ENCODE results near the gene PTPRN2. TPM values are rescaled to one million over a fixed set of nuclear protein-coding genes. Genes with fewer than 3 reads are reported as not detected.

PTPRN2 gene
- total RNA-seq, 2 experiments from 2014 or later: 0.46 to 0.51 TPM

- ATAC-seq (no peak), DNase-seq (no peak)
- Mint-ChIP-seq H3K36me3 (ENCODE audit: low read depth) (no peaks in the 10 kb centered on the region), H3K27me3 (no peaks in the 10 kb centered on the region), H3K4me1 (peaks cover 16% of the 10 kb centered on the region), H3K9me3 (ENCODE audit: low read depth) (peaks cover 3% of the 10 kb centered on the region), H3K27ac (no peak overlapping the region), H3K4me3 (no peak overlapping the region)
- POLR2A ChIA-PET: interaction anchor here (0.6 kb wide), 1 partner anchor 662 kb away, joined by 3 read pairs; no protein-coding TSS in a partner anchor
- CTCF ChIA-PET: no interaction called here
- intact Hi-C loops (cut with DNase I, micrococcal nuclease): no loop called here
Measured at GRCh38 chr7:157888579-157888978, 699.0 kb downstream of the PTPRN2 start.

GRCh38 chr7:157887400-157887799 is 700.2 kb downstream of the PTPRN2 start:
- no peak for ATAC-seq
- Mint-ChIP-seq H3K27ac (no peak overlapping the region), H3K4me1 (peaks cover 16% of the 10 kb centered on the region), H3K27me3 (no peaks in the 10 kb centered on the region), H3K36me3 (ENCODE audit: low read depth) (no peaks in the 10 kb centered on the region), H3K4me3 (no peak overlapping the region), H3K9me3 (ENCODE audit: low read depth) (peaks cover 3% of the 10 kb centered on the region)
- CTCF ChIA-PET: no interaction called here
- intact Hi-C loops (cut with DNase I, micrococcal nuclease): no loop called here
- no peak for DNase-seq
- POLR2A ChIA-PET: no interaction called here

- no peak for ATAC-seq
- no peak for DNase-seq
- peaks cover 16% of the 10 kb centered on the region for H3K4me1 Mint-ChIP-seq
- intact Hi-C loops (cut with DNase I, micrococcal nuclease): no loop called here
- peaks cover 3% of the 10 kb centered on the region for H3K9me3 Mint-ChIP-seq (ENCODE audit: low read depth)
- H3K27ac Mint-ChIP-seq: no peak overlapping the region
- no peaks in the 10 kb centered on the region for H3K36me3 Mint-ChIP-seq (ENCODE audit: low read depth)
- ChIA-PET POLR2A (no interaction called here), CTCF (no interaction called here)
- H3K27me3 Mint-ChIP-seq: no peaks in the 10 kb centered on the region
- H3K4me3 Mint-ChIP-seq: no peak overlapping the region
Measured at GRCh38 chr7:157886711-157887110, 700.9 kb downstream of the PTPRN2 start.

GRCh38 chr7:157886266-157886665 is 701.4 kb downstream of the PTPRN2 start:
- no peak overlapping the region for H3K27ac Mint-ChIP-seq
- H3K36me3 Mint-ChIP-seq (ENCODE audit: low read depth): peaks cover 1% of the 10 kb centered on the region
- peaks cover 15% of the 10 kb centered on the region for H3K4me1 Mint-ChIP-seq
- no peaks in the 10 kb centered on the region for H3K27me3 Mint-ChIP-seq
- H3K4me3 Mint-ChIP-seq: no peak overlapping the region
- POLR2A ChIA-PET: no interaction called here
- CTCF ChIA-PET: no interaction called here
- ATAC-seq: no peak
- DNase-seq: no peak
- H3K9me3 Mint-ChIP-seq (ENCODE audit: low read depth): peaks cover 3% of the 10 kb centered on the region
- intact Hi-C loops (cut with DNase I, micrococcal nuclease): no loop called here

- ChIA-PET POLR2A (no interaction called here), CTCF (no interaction called here)
- Mint-ChIP-seq H3K4me3 (no peak overlapping the region), H3K9me3 (ENCODE audit: low read depth) (peaks cover 9% of the 10 kb centered on the region), H3K27ac (no peak overlapping the region), H3K27me3 (no peaks in the 10 kb centered on the region), H3K36me3 (ENCODE audit: low read depth) (peaks cover 8% of the 10 kb centered on the region), H3K4me1 (peaks cover 15% of the 10 kb centered on the region)
- intact Hi-C loops (cut with DNase I, micrococcal nuclease): no loop called here
- no peak for DNase-seq
- no peak for ATAC-seq
Measured at GRCh38 chr7:157885140-157885539, 702.5 kb downstream of the PTPRN2 start.

GRCh38 chr7:157884461-157885062 is 703.1 kb downstream of the PTPRN2 start:
- Mint-ChIP-seq H3K9me3 (ENCODE audit: low read depth) (peaks cover 11% of the 10 kb centered on the region), H3K27me3 (no peaks in the 10 kb centered on the region), H3K4me3 (no peak overlapping the region), H3K36me3 (ENCODE audit: low read depth) (peaks cover 8% of the 10 kb centered on the region), H3K27ac (no peak overlapping the region), H3K4me1 (peaks cover 11% of the 10 kb centered on the region)
- CTCF ChIA-PET: no interaction called here
- no peak for ATAC-seq
- intact Hi-C loops (cut with DNase I, micrococcal nuclease): loop anchor here in 1 of 2 experiments (5.0 kb wide), 1 partner anchor 392 kb away; no protein-coding TSS in a partner anchor
- DNase-seq: no peak
- POLR2A ChIA-PET: no interaction called here

GRCh38 chr7:157881048-157881771 is 706.4 kb downstream of the PTPRN2 start:
- intact Hi-C loops (cut with DNase I, micrococcal nuclease): loop anchor here in 1 of 2 experiments (2.0 to 5.0 kb wide), 3 partner anchors 52 to 389 kb away; no protein-coding TSS in a partner anchor
- ChIA-PET POLR2A (no interaction called here), CTCF (interaction anchor here (0.6 kb wide), 1 partner anchor 174 kb away, joined by 3 read pairs; no protein-coding TSS in a partner anchor)
- DNase-seq (peak; percentile 36), ATAC-seq (peak; percentile 85)
- Mint-ChIP-seq H3K27me3 (no peaks in the 10 kb centered on the region), H3K36me3 (ENCODE audit: low read depth) (peaks cover 8% of the 10 kb centered on the region), H3K4me1 (peaks cover 9% of the 10 kb centered on the region), H3K9me3 (ENCODE audit: low read depth) (peaks cover 11% of the 10 kb centered on the region), H3K27ac (peak overlapping the region; percentile 28), H3K4me3 (no peak overlapping the region)

GRCh38 chr7:157879391-157879790 is 708.2 kb downstream of the PTPRN2 start:
- H3K4me1 Mint-ChIP-seq: peaks cover 18% of the 10 kb centered on the region
- no peak for ATAC-seq
- intact Hi-C loops (cut with DNase I, micrococcal nuclease): loop anchor here (5.0 to 10.0 kb wide), 3 partner anchors 52 to 265 kb away; no protein-coding TSS in a partner anchor
- no peak overlapping the region for H3K27ac Mint-ChIP-seq
- no peak for DNase-seq
- ChIA-PET CTCF (interaction anchor here (0.6 to 1.2 kb wide), 3 partner anchors 19 to 233 kb away, joined by 3 to 5 read pairs (median 3); no protein-coding TSS in a partner anchor), POLR2A (no interaction called here)
- H3K27me3 Mint-ChIP-seq: peaks cover 2% of the 10 kb centered on the region
- H3K9me3 Mint-ChIP-seq (ENCODE audit: low read depth): peaks cover 8% of the 10 kb centered on the region
- peaks cover 8% of the 10 kb centered on the region for H3K36me3 Mint-ChIP-seq (ENCODE audit: low read depth)
- H3K4me3 Mint-ChIP-seq: no peak overlapping the region

- POLR2A ChIA-PET: no interaction called here
- no peak overlapping the region for H3K4me3 Mint-ChIP-seq
- peaks cover 2% of the 10 kb centered on the region for H3K27me3 Mint-ChIP-seq
Measured at GRCh38 chr7:157877298-157878090, 710.1 kb downstream of the PTPRN2 start.

GRCh38 chr7:157876469-157877285 is 710.9 kb downstream of the PTPRN2 start:
- CTCF ChIA-PET: interaction anchor here (0.7 kb wide), 1 partner anchor 289 kb away, joined by 3 read pairs; no protein-coding TSS in a partner anchor
- intact Hi-C loops (cut with DNase I, micrococcal nuclease): loop anchor here (5.0 to 10.0 kb wide), 3 partner anchors 49 to 262 kb away; no protein-coding TSS in a partner anchor
- POLR2A ChIA-PET: no interaction called here
- H3K9me3 Mint-ChIP-seq (ENCODE audit: low read depth): peaks cover 8% of the 10 kb centered on the region
- peaks cover 8% of the 10 kb centered on the region for H3K36me3 Mint-ChIP-seq (ENCODE audit: low read depth)
- DNase-seq (no peak), ATAC-seq (no peak)
- H3K27me3 Mint-ChIP-seq: peaks cover 2% of the 10 kb centered on the region
- peaks cover 32% of the 10 kb centered on the region for H3K4me1 Mint-ChIP-seq
- H3K27ac Mint-ChIP-seq: no peak overlapping the region
- no peak overlapping the region for H3K4me3 Mint-ChIP-seq

More at GRCh38 chr7:157877298-157878090, 710.1 kb downstream of the PTPRN2 start:
- Mint-ChIP-seq H3K27ac (no peak overlapping the region), H3K4me1 (peaks cover 24% of the 10 kb centered on the region), H3K36me3 (ENCODE audit: low read depth) (peaks cover 8% of the 10 kb centered on the region), H3K9me3 (ENCODE audit: low read depth) (peaks cover 8% of the 10 kb centered on the region)
- intact Hi-C loops (cut with DNase I, micrococcal nuclease): loop anchor here (5.0 to 10.0 kb wide), 3 partner anchors 50 to 263 kb away; no protein-coding TSS in a partner anchor
- DNase-seq (no peak), ATAC-seq (no peak)
- CTCF ChIA-PET: interaction anchor here (0.6 kb wide), 2 partner anchors 29 to 448 kb away, joined by 3 read pairs; no protein-coding TSS in a partner anchor
